Mesenchymal stem cell (in vitro differentiated cells and primary cell): Measurements from ENCODE around the gene SNX25.

ENCODE experiments used
- DNase-seq: peaks from one replicate; pipeline ENCODE4 v3.0.0-alpha.2; 2013
- H2AFZ ChIP-seq: one replicate; pipeline ENCODE4 v1.6.1; 2013; ENCODE audit warnings: low read depth, mild to moderate bottlenecking, control low read depth, inconsistent platforms, low read length, moderate library complexity
- H2AK5ac ChIP-seq: 2 replicates; pipeline ENCODE4 v1.6.1; 2013; ENCODE audit warnings: low read length, moderate library complexity, mild to moderate bottlenecking, inconsistent platforms; ENCODE audit not compliant: severe bottlenecking
- H2BK120ac ChIP-seq: one replicate; pipeline ENCODE4 v1.6.1; 2013; ENCODE audit warnings: low read depth, mild to moderate bottlenecking, inconsistent platforms, low read length, moderate library complexity
- H2BK12ac ChIP-seq, 2 experiments: one replicate each; pipeline ENCODE4 v1.6.1; 2013; ENCODE audit warnings: inconsistent platforms in 2 of 2, low read length in 2 of 2, mild to moderate bottlenecking in 2 of 2, moderate library complexity in 2 of 2, control low read depth in 1 of 2
- H2BK15ac ChIP-seq: one replicate; pipeline ENCODE4 v1.6.1; 2013; ENCODE audit warnings: mild to moderate bottlenecking, low read depth, inconsistent platforms; ENCODE audit not compliant: poor library complexity, severe bottlenecking
- H2BK5ac ChIP-seq: 2 replicates; pipeline ENCODE4 v1.6.1; 2013; ENCODE audit warnings: low read depth, mild to moderate bottlenecking, low read length, control low read depth, inconsistent platforms; ENCODE audit not compliant: poor library complexity, severe bottlenecking
- H3K14ac ChIP-seq, 2 experiments: one replicate each; pipeline ENCODE4 v1.6.1; 2013; ENCODE audit warnings: inconsistent platforms in 2 of 2, low read length in 2 of 2, control low read depth in 1 of 2, mild to moderate bottlenecking in 1 of 2, moderate library complexity in 1 of 2
- H3K18ac ChIP-seq, 2 experiments: one replicate each; pipeline ENCODE4 v1.6.1; 2013; ENCODE audit warnings: inconsistent platforms in 2 of 2, low read length in 2 of 2, control low read depth in 1 of 2, low read depth in 1 of 2, mild to moderate bottlenecking in 1 of 2
- H3K23ac ChIP-seq, 2 experiments: one replicate each; pipeline ENCODE4 v1.6.1; 2013; ENCODE audit warnings: inconsistent platforms in 2 of 2, low read length in 2 of 2, mild to moderate bottlenecking in 2 of 2, moderate library complexity in 2 of 2, control low read depth in 1 of 2
- H3K27ac ChIP-seq: 2 replicates; pipeline ENCODE4 v1.5.1; 2013; ENCODE audit warnings: mild to moderate bottlenecking, moderate library complexity, low read length, control low read depth, inconsistent platforms; ENCODE audit not compliant: poor library complexity, severe bottlenecking
- H3K27me3 ChIP-seq, 2 experiments: 2 replicates each; pipeline versions ENCODE4 v1.6.1 to v1.7.0; 2013; ENCODE audit warnings: low read length in 2 of 2, mild to moderate bottlenecking in 2 of 2, moderate library complexity in 2 of 2, control low read depth in 1 of 2, inconsistent platforms in 1 of 2; ENCODE audit not compliant: control insufficient read depth in 1 of 2, insufficient read depth in 1 of 2
- H3K36me3 ChIP-seq, 2 experiments: 2 replicates each; pipeline versions ENCODE4 v1.6.1 to v1.7.0; 2013; ENCODE audit warnings: low read length in 2 of 2, control low read depth in 1 of 2, inconsistent platforms in 1 of 2, low read depth in 1 of 2, mild to moderate bottlenecking in 1 of 2; ENCODE audit not compliant: insufficient read depth in 2 of 2, control insufficient read depth in 1 of 2
- H3K4ac ChIP-seq, 2 experiments: one replicate each; pipeline ENCODE4 v1.6.1; 2013; ENCODE audit warnings: inconsistent platforms in 2 of 2, low read length in 2 of 2, mild to moderate bottlenecking in 2 of 2, moderate library complexity in 2 of 2, control low read depth in 1 of 2, low read depth in 1 of 2
- H3K4me1 ChIP-seq: 2 replicates; pipeline ENCODE4 v1.6.1; 2013; ENCODE audit warnings: low read depth, low read length, control low read depth; ENCODE audit not compliant: control insufficient read depth, insufficient read depth
- H3K4me2 ChIP-seq: 2 replicates; pipeline ENCODE4 v1.6.1; 2013; ENCODE audit warnings: low read length, mild to moderate bottlenecking, inconsistent platforms; ENCODE audit not compliant: poor library complexity, severe bottlenecking
- H3K4me3 ChIP-seq, 2 experiments: 2 replicates each; pipeline versions ENCODE4 v1.5.1 to v1.7.0; 2013; ENCODE audit warnings: low read length in 2 of 2, mild to moderate bottlenecking in 2 of 2, control low read depth in 1 of 2, low read depth in 1 of 2; ENCODE audit not compliant: insufficient read depth in 1 of 2
- H3K79me1 ChIP-seq: replicated peaks from 2 replicates; pipeline ENCODE4 v1.6.1; 2013; ENCODE audit warnings: mild to moderate bottlenecking, control low read depth, low read length, inconsistent platforms; ENCODE audit not compliant: poor library complexity, severe bottlenecking
- H3K9ac ChIP-seq: 2 replicates; pipeline ENCODE4 v1.7.0; 2013; ENCODE audit warnings: mild to moderate bottlenecking, low read length, moderate library complexity
- H3K9me3 ChIP-seq: 2 replicates; pipeline ENCODE4 v1.7.0; 2013; ENCODE audit warnings: mild to moderate bottlenecking, low read length; ENCODE audit not compliant: control insufficient read depth
- H4K8ac ChIP-seq: one replicate; pipeline ENCODE4 v1.6.1; 2013; ENCODE audit warnings: inconsistent platforms, mild to moderate bottlenecking, low read length, moderate library complexity
- H4K91ac ChIP-seq: one replicate; pipeline ENCODE4 v1.6.1; 2013; ENCODE audit warnings: mild to moderate bottlenecking, low read length, inconsistent platforms
- WGBS: methylation state at CpG from one replicate; pipeline ENCODE4 v1.1.7; 2013; ENCODE audit warnings: mixed read lengths; 5-methylcytosine and 5-hydroxymethylcytosine counted together

The SNX25 gene

GRCh38 chr4:185270037-185270436 is 60.6 kb downstream of the SNX25 start:
- no peaks in the 10 kb centered on the region for H3K9me3 ChIP-seq
- no peak overlapping the region for H3K14ac ChIP-seq
- H3K4me2 ChIP-seq, result no peak overlapping the region
- no peak overlapping the region for H2BK15ac ChIP-seq
- no peak overlapping the region for H4K8ac ChIP-seq
- H3K4me1 ChIP-seq, result peaks cover 8% of the 10 kb centered on the region
- H3K79me1 ChIP-seq, result peaks cover 18% of the 10 kb centered on the region
- DNase-seq, result no peak
- no peak overlapping the region for H3K18ac ChIP-seq
- no peak overlapping the region for H3K4ac ChIP-seq
- no peak overlapping the region for H2AFZ ChIP-seq
- H3K27me3 ChIP-seq, result no peaks in the 10 kb centered on the region
- H3K36me3 ChIP-seq, result peaks cover 0 to 28% of the 10 kb centered on the region in 2 experiments
- no peak overlapping the region for H2BK120ac ChIP-seq
- H3K23ac ChIP-seq, result no peak overlapping the region
- H3K27ac ChIP-seq, result no peak overlapping the region
- H3K9ac ChIP-seq, result no peak overlapping the region
- 97% methylated on average over 5 of the region's 5 CpGs for WGBS
- H4K91ac ChIP-seq, result no peak overlapping the region
- H3K4me3 ChIP-seq, result no peak overlapping the region
- no peak overlapping the region for H2BK12ac ChIP-seq
- H2BK5ac ChIP-seq, result no peak overlapping the region
- H2AK5ac ChIP-seq, result no peak overlapping the region

GRCh38 chr4:185270885-185271284 is 61.5 kb downstream of the SNX25 start:
- H3K14ac ChIP-seq, result no peak overlapping the region
- no peak overlapping the region for H3K4ac ChIP-seq
- no peak for DNase-seq
- H2BK5ac ChIP-seq, result no peak overlapping the region
- H3K36me3 ChIP-seq, result peaks cover 0 to 25% of the 10 kb centered on the region in 2 experiments
- H2AFZ ChIP-seq, result no peak overlapping the region
- no peak overlapping the region for H2BK15ac ChIP-seq
- H3K4me1 ChIP-seq, result peaks cover 8% of the 10 kb centered on the region
- no peak overlapping the region for H3K18ac ChIP-seq
- H3K9me3 ChIP-seq, result no peaks in the 10 kb centered on the region
- no peak overlapping the region for H2AK5ac ChIP-seq
- no peak overlapping the region for H3K4me3 ChIP-seq
- H3K9ac ChIP-seq, result no peak overlapping the region
- no peak overlapping the region for H2BK120ac ChIP-seq
- no peak overlapping the region for H2BK12ac ChIP-seq
- no peak overlapping the region for H4K91ac ChIP-seq
- no peaks in the 10 kb centered on the region for H3K27me3 ChIP-seq
- peaks cover 18% of the 10 kb centered on the region for H3K79me1 ChIP-seq
- no peak overlapping the region for H3K23ac ChIP-seq
- H3K4me2 ChIP-seq, result no peak overlapping the region
- WGBS, result 92% methylated on average over 5 of the region's 6 CpGs
- no peak overlapping the region for H3K27ac ChIP-seq
- no peak overlapping the region for H4K8ac ChIP-seq

GRCh38 chr4:185272245-185272644 is 62.8 kb downstream of the SNX25 start:
- no peak overlapping the region for H2AFZ ChIP-seq
- H3K23ac ChIP-seq, result no peak overlapping the region
- H3K27me3 ChIP-seq, result no peaks in the 10 kb centered on the region
- H4K8ac ChIP-seq, result no peak overlapping the region
- H3K4ac ChIP-seq, result no peak overlapping the region
- H3K9me3 ChIP-seq, result no peaks in the 10 kb centered on the region
- no peak overlapping the region for H3K4me2 ChIP-seq
- no peak overlapping the region for H2AK5ac ChIP-seq
- H3K27ac ChIP-seq, result no peak overlapping the region
- no peak overlapping the region for H2BK5ac ChIP-seq
- H3K14ac ChIP-seq, result no peak overlapping the region
- no peak overlapping the region for H4K91ac ChIP-seq
- no peak for DNase-seq
- WGBS, result 89% methylated on average over 6 of the region's 6 CpGs
- no peak overlapping the region for H3K18ac ChIP-seq
- peaks cover 4% of the 10 kb centered on the region for H3K4me1 ChIP-seq
- peaks cover 6 to 23% of the 10 kb centered on the region in 2 experiments for H3K36me3 ChIP-seq
- no peak overlapping the region for H2BK15ac ChIP-seq
- H3K9ac ChIP-seq, result no peak overlapping the region
- H3K79me1 ChIP-seq, result peaks cover 24% of the 10 kb centered on the region
- no peak overlapping the region for H3K4me3 ChIP-seq
- no peak overlapping the region for H2BK120ac ChIP-seq
- no peak overlapping the region for H2BK12ac ChIP-seq

GRCh38 chr4:185275501-185275900 is 66.1 kb downstream of the SNX25 start:
- H2AK5ac ChIP-seq, result no peak overlapping the region
- H3K79me1 ChIP-seq, result peaks cover 29% of the 10 kb centered on the region
- no peaks in the 10 kb centered on the region for H3K9me3 ChIP-seq
- H3K36me3 ChIP-seq, result peaks cover 5 to 7% of the 10 kb centered on the region in 2 experiments
- no peak overlapping the region for H3K18ac ChIP-seq
- no peak overlapping the region for H3K14ac ChIP-seq
- H2BK5ac ChIP-seq, result no peak overlapping the region
- no peak overlapping the region for H2AFZ ChIP-seq
- no peak overlapping the region for H3K4ac ChIP-seq
- peaks cover 3% of the 10 kb centered on the region for H3K4me1 ChIP-seq
- no peak for DNase-seq
- H4K8ac ChIP-seq, result no peak overlapping the region
- H3K9ac ChIP-seq, result peak overlapping the region; percentile 24
- H2BK15ac ChIP-seq, result no peak overlapping the region
- no peak overlapping the region for H3K4me2 ChIP-seq
- no peak overlapping the region for H4K91ac ChIP-seq
- H2BK120ac ChIP-seq, result no peak overlapping the region
- no peak overlapping the region for H3K4me3 ChIP-seq
- no peak overlapping the region for H2BK12ac ChIP-seq
- no peaks in the 10 kb centered on the region for H3K27me3 ChIP-seq
- H3K23ac ChIP-seq, result no peak overlapping the region
- H3K27ac ChIP-seq, result no peak overlapping the region
